ENCODE measurements around the gene SPATA21.
"Not testable (repeated sequence)": the region's sequence is repeated elsewhere in the genome, so short reads cannot be mapped to it uniquely, and the experiment has no call there.

The SPATA21 gene

GRCh38 chr1:16385659-16386453, 51.4 kb downstream of the SPATA21 start:
- DNase-seq (ENCODE audit: low read depth in 1 of 2, low spot score in 1 of 2) = no peak

GRCh38 chr1:16383888-16384287, 53.3 kb downstream of the SPATA21 start:
- no peak for DNase-seq (ENCODE audit: low read depth in 1 of 2, low spot score in 1 of 2)

- DNase-seq (ENCODE audit: low read depth in 1 of 2, low spot score in 1 of 2) = no peak
These were observed 56.4 kb downstream of the SPATA21 start for GRCh38 chr1:16380868-16381267.

GRCh38 chr1:16378443-16378842, 58.8 kb downstream of the SPATA21 start:
- DNase-seq (ENCODE audit: low read depth in 1 of 2, low spot score in 1 of 2) = no peak

GRCh38 chr1:16376971-16377370, 60.3 kb downstream of the SPATA21 start:
- DNase-seq (ENCODE audit: low read depth in 1 of 2, low spot score in 1 of 2) = no peak

GRCh38 chr1:16375521-16376340, 61.5 kb downstream of the SPATA21 start:
- DNase-seq (ENCODE audit: low read depth in 1 of 2, low spot score in 1 of 2) = no peak

GRCh38 chr1:16374266-16374665, 63.0 kb downstream of the SPATA21 start:
- DNase-seq (ENCODE audit: low read depth in 1 of 2, low spot score in 1 of 2) = no peak

- no peak for DNase-seq (ENCODE audit: low read depth in 1 of 2, low spot score in 1 of 2)
These were observed 64.5 kb downstream of the SPATA21 start for GRCh38 chr1:16372535-16373285.

GRCh38 chr1:16371725-16372124, 65.5 kb downstream of the SPATA21 start:
- DNase-seq (ENCODE audit: low read depth in 1 of 2, low spot score in 1 of 2) = no peak

- DNase-seq (ENCODE audit: low read depth in 1 of 2, low spot score in 1 of 2) = no peak
These were observed 67.4 kb downstream of the SPATA21 start for GRCh38 chr1:16369821-16370220.

GRCh38 chr1:16367968-16368890, 69.0 kb downstream of the SPATA21 start:
- DNase-seq (ENCODE audit: low read depth in 1 of 2, low spot score in 1 of 2) = no peak

GRCh38 chr1:16367258-16367967, 69.8 kb downstream of the SPATA21 start:
- DNase-seq (ENCODE audit: low read depth in 1 of 2, low spot score in 1 of 2) = peak; percentile 71 to 81

GRCh38 chr1:16366722-16367257, 70.4 kb downstream of the SPATA21 start, which contains the start of gene SZRD1:
SZRD1 (plus strand) TSS chr1:16367242; CDS start chr1:16367258, 16 bp downstream.
- DNase-seq (ENCODE audit: low read depth in 1 of 2, low spot score in 1 of 2) = peak; percentile 89 to 92

GRCh38 chr1:16365146-16365498, 72.1 kb downstream of the SPATA21 start:
- not testable (repeated sequence) for DNase-seq (ENCODE audit: low read depth in 1 of 2, low spot score in 1 of 2)

- no peak for DNase-seq (ENCODE audit: low read depth in 1 of 2, low spot score in 1 of 2)
These were observed 80.4 kb downstream of the SPATA21 start for GRCh38 chr1:16356867-16357266.

GRCh38 chr1:16354619-16355018, 82.6 kb downstream of the SPATA21 start:
- no peak for DNase-seq (ENCODE audit: low read depth in 1 of 2, low spot score in 1 of 2)

- no peak for DNase-seq (ENCODE audit: low read depth in 1 of 2, low spot score in 1 of 2)
These were observed 84.2 kb downstream of the SPATA21 start for GRCh38 chr1:16352842-16353535.

GRCh38 chr1:16351994-16352841, 85.0 kb downstream of the SPATA21 start, which contains the start of gene FBXO42:
FBXO42 (minus strand) TSS chr1:16352480; CDS start chr1:16315418, 37,062 bp downstream.
- peak; percentile 88 to 89 for DNase-seq (ENCODE audit: low read depth in 1 of 2, low spot score in 1 of 2)

Data from stimulated activated CD4-positive, alpha-beta T cell treated with anti-CD3 and anti-CD28 coated beads, Interleukin-15, amount 100 ng/mL, for 1 hour (primary cell).